Fibroblast of lung (primary cell): ENCODE measurements around the gene PSME3IP1. TPM values are rescaled to one million over a fixed set of nuclear protein-coding genes. Genes with fewer than 3 reads are reported as not detected.

ENCODE experiments used
- DNase-seq, 2 donors: peaks; one replicate each; pipeline versions ENCODE4 v3.0.0 to v3.0.0-alpha.2; 2010; ENCODE audit warnings: low read depth in 2 of 2
- H2AFZ ChIP-seq: 2 replicates; pipeline ENCODE4 v1.5.1; 2012; ENCODE audit warnings: low read length, control low read depth, inconsistent platforms
- H3K27ac ChIP-seq: 2 replicates; pipeline ENCODE4 v1.5.1; 2011; ENCODE audit warnings: low read length, control low read depth; ENCODE audit not compliant: insufficient read depth
- H3K27me3 ChIP-seq: 2 replicates; pipeline ENCODE4 v1.5.1; 2011; ENCODE audit warnings: mild to moderate bottlenecking, low read length; ENCODE audit not compliant: control insufficient read depth, insufficient read depth
- H3K36me3 ChIP-seq: 2 replicates; pipeline ENCODE4 v1.5.1; 2011; ENCODE audit warnings: low read length; ENCODE audit not compliant: control insufficient read depth, insufficient read depth
- H3K4me1 ChIP-seq: 2 replicates; pipeline ENCODE4 v1.5.1; 2011; ENCODE audit warnings: low read length; ENCODE audit not compliant: control insufficient read depth, insufficient read depth; ENCODE audit errors: extremely low read depth
- H3K4me2 ChIP-seq: 2 replicates; pipeline ENCODE4 v1.5.1; 2011; ENCODE audit warnings: low read length, control low read depth; ENCODE audit not compliant: insufficient read depth; ENCODE audit errors: extremely low read depth
- H3K4me3 ChIP-seq, 4 experiments: fragments of 200-600 bp in 1 of 4; sonication (generic) in 1 of 4; replicated peaks in 1 of 4; 2 replicates each; pipeline ENCODE4 v1.5.1; 2011 to 2016; ENCODE audit warnings: low read length in 4 of 4, low read depth in 3 of 4, mild to moderate bottlenecking in 3 of 4, control low read depth in 2 of 4, inconsistent platforms in 1 of 4, mixed read lengths in 1 of 4; ENCODE audit not compliant: insufficient read depth in 1 of 4; ENCODE audit errors: control extremely low read depth in 1 of 4
- H3K79me2 ChIP-seq: 2 replicates; pipeline ENCODE4 v1.5.1; 2012; ENCODE audit warnings: mild to moderate bottlenecking, low read length, inconsistent platforms; ENCODE audit not compliant: control insufficient read depth, insufficient read depth
- H3K9ac ChIP-seq: 2 replicates; pipeline ENCODE4 v1.5.1; 2011; ENCODE audit warnings: mild to moderate bottlenecking, low read length, control low read depth; ENCODE audit not compliant: insufficient read depth
- H3K9me3 ChIP-seq: 2 replicates; pipeline ENCODE4 v1.5.1; 2012; ENCODE audit warnings: low read depth, low read length; ENCODE audit not compliant: control insufficient read depth, insufficient read depth
- H4K20me1 ChIP-seq: 2 replicates; pipeline ENCODE4 v1.5.1; 2011; ENCODE audit warnings: low read length; ENCODE audit not compliant: control insufficient read depth, insufficient read depth; ENCODE audit errors: extremely low read depth
- EZH2 ChIP-seq: IDR thresholded peaks from 2 replicates; pipeline ENCODE4 v1.5.1; 2012; ENCODE audit warnings: low read length, control low read depth, mild to moderate bottlenecking; ENCODE audit errors: missing control alignments
- polyA plus RNA-seq, 2 donors: library from polyadenylated mRNA; depleted of rRNA in 1 of 2; stranded (reverse) in 1 of 2; unstranded in 1 of 2; fragments of >200 nt; gene quantifications; 2 replicates each; pipeline ENCODE4 v1.2.1, GENCODE V29; 2011 to 2012; ENCODE audit warnings: missing spikeins in 1 of 2
- total RNA-seq: library from RNA; depleted of rRNA; stranded (reverse); fragments of >200 nt; gene quantifications from 2 replicates; pipeline ENCODE4 v1.2.1, GENCODE V29; 2014
- TF ChIP-seq, protein P1 (sequence below), 2 donors: IDR thresholded peaks in 1 of 2; conservative IDR thresholded peaks in 1 of 2; 1 replicate in 1 of 2; 2 replicates in 1 of 2; pipeline ENCODE4 v1.5.1; 2011 to 2012; ENCODE audit warnings: low read length in 2 of 2, control low read depth in 1 of 2, inconsistent platforms in 1 of 2, low read depth in 1 of 2, mild to moderate bottlenecking in 1 of 2

PSME3IP1 gene
- total and polyA plus RNA-seq, 2 donors (not counting 1 experiment from before 2014, with no cell fraction given) = 55.5 to 64.6 TPM

DNA sequence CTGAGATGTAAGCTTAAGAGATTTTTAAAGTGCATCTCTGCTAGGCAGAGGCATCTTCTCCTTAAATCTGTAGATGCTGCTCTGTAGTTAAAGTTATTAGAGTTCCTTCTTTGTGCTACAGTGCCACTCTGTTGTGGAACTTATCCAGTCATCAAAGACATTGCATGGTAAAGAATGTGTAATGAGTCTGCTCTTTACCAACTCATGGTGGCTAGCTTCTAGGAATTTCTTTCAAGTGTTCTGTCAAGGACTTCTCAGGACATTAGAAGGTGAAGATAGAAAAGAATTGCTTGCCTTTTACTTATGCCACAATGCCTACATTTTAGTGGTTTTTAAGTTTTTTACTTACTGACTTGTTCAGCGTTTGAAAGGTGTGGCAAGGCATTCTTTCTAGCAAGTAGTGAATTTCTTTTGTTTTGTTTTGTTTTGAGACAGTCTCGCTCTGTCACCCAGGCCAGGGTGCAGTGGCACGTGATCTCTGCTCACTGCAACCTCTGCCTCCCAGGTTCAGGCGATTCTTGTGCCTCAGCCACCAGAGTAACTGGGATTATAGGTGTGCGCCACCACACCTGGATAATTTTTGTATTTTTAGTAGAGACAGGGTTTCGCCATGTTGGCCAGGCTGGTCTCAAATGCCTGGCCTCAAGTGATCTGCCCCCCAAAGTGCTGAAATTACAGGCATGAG is 39.0 kb upstream of the PSME3IP1 start:
- H3K27me3 ChIP-seq = no peaks in the 10 kb centered on the region
- H3K27ac ChIP-seq = no peak overlapping the region
- DNase-seq = no peak
- no peak overlapping the region for H3K9ac ChIP-seq
- no peaks in the 10 kb centered on the region for H3K4me1 ChIP-seq
- H3K36me3 ChIP-seq = peaks cover 6% of the 10 kb centered on the region
- no peaks in the 10 kb centered on the region for H3K79me2 ChIP-seq
- no peak for TF ChIP-seq EZH2
- TF ChIP-seq, protein P1, sequence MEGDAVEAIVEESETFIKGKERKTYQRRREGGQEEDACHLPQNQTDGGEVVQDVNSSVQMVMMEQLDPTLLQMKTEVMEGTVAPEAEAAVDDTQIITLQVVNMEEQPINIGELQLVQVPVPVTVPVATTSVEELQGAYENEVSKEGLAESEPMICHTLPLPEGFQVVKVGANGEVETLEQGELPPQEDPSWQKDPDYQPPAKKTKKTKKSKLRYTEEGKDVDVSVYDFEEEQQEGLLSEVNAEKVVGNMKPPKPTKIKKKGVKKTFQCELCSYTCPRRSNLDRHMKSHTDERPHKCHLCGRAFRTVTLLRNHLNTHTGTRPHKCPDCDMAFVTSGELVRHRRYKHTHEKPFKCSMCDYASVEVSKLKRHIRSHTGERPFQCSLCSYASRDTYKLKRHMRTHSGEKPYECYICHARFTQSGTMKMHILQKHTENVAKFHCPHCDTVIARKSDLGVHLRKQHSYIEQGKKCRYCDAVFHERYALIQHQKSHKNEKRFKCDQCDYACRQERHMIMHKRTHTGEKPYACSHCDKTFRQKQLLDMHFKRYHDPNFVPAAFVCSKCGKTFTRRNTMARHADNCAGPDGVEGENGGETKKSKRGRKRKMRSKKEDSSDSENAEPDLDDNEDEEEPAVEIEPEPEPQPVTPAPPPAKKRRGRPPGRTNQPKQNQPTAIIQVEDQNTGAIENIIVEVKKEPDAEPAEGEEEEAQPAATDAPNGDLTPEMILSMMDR (conservative IDR thresholded peaks at IDR 0.05 in 1 of 2, IDR thresholded peaks at IDR 0.05 in 1 of 2; ENCODE audit: low read depth in 1 of 2, low read length in 2 of 2) = no peak
- no peaks in the 10 kb centered on the region for H3K9me3 ChIP-seq
- no peaks in the 10 kb centered on the region for H4K20me1 ChIP-seq
- no peak overlapping the region for H3K4me3 ChIP-seq
- H2AFZ ChIP-seq = no peak overlapping the region
- no peak overlapping the region for H3K4me2 ChIP-seq

DNA sequence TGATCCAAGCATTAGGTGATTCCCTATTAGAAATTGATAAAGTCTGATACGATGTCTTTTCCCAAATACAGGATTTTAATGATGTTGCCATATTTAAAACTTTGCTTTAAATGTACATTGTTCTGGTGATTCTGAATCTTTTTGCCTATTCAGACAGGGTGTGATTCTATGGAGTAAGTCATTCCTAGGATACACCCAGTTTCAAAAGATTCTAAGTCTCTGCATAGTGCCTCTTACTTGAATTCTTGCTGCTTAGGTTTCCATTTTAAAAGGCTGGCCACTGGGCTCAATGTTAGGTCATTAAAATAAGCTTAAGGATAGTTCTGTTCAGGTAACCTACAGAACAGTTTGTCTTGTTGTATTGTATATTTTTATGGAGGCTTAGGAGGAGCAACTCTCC is 37.2 kb upstream of the PSME3IP1 start:
- Histone ChIP-seq H3K9ac (no peak overlapping the region), H3K4me1 (no peaks in the 10 kb centered on the region), H4K20me1 (no peaks in the 10 kb centered on the region), H3K27ac (no peak overlapping the region), H3K27me3 (no peaks in the 10 kb centered on the region), H3K9me3 (no peaks in the 10 kb centered on the region), H3K36me3 (peaks cover 6% of the 10 kb centered on the region), H3K4me2 (no peak overlapping the region), H3K79me2 (no peaks in the 10 kb centered on the region), H3K4me3 (no peak overlapping the region), H2AFZ (no peak overlapping the region)
- DNase-seq = no peak
- no peak for TF ChIP-seq EZH2
- TF ChIP-seq, protein P1 (conservative IDR thresholded peaks at IDR 0.05 in 1 of 2, IDR thresholded peaks at IDR 0.05 in 1 of 2; ENCODE audit: low read depth in 1 of 2, low read length in 2 of 2) = no peak

DNA sequence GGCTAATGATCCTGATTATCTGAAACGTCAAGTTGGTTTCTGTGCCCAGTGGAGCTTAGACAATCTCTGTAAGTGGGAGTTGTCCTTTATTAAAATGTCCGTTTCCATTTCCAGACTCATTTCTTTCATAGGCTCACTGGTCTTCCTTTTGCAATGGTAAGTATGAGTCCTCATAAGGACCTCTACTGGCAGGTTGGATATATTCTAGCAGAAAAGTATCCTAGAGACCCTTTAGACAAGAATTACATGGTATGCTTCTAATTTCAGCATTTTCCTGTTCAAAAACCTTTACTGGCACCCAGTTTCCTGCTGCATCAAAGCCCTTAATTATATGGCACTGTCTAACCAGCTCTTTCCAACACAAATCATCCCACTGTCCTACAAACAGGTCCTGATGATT is 31.1 kb upstream of the PSME3IP1 start:
- Histone ChIP-seq H3K27ac (no peak overlapping the region), H3K4me3 (no peak overlapping the region), H3K4me2 (no peak overlapping the region), H4K20me1 (no peaks in the 10 kb centered on the region), H3K27me3 (no peaks in the 10 kb centered on the region), H3K4me1 (no peaks in the 10 kb centered on the region), H2AFZ (no peak overlapping the region), H3K9me3 (no peaks in the 10 kb centered on the region), H3K36me3 (peaks cover 15% of the 10 kb centered on the region), H3K79me2 (no peaks in the 10 kb centered on the region), H3K9ac (no peak overlapping the region)
- no peak for TF ChIP-seq EZH2
- TF ChIP-seq, protein P1 (conservative IDR thresholded peaks at IDR 0.05 in 1 of 2, IDR thresholded peaks at IDR 0.05 in 1 of 2; ENCODE audit: low read depth in 1 of 2, low read length in 2 of 2) = no peak
- no peak for DNase-seq
